ENCODE measurements around the gene GARIN5B. TPM values are rescaled to one million over a fixed set of nuclear protein-coding genes. Genes with fewer than 3 reads are reported as not detected.
A peak's percentile ranks its signal among the peaks of the same experiment; 100 is the strongest.

GARIN5B gene
- total RNA-seq, 3 donors from 2014 or later (not counting 1 experiment from before 2014, with no cell fraction given), result not detected

DNA sequence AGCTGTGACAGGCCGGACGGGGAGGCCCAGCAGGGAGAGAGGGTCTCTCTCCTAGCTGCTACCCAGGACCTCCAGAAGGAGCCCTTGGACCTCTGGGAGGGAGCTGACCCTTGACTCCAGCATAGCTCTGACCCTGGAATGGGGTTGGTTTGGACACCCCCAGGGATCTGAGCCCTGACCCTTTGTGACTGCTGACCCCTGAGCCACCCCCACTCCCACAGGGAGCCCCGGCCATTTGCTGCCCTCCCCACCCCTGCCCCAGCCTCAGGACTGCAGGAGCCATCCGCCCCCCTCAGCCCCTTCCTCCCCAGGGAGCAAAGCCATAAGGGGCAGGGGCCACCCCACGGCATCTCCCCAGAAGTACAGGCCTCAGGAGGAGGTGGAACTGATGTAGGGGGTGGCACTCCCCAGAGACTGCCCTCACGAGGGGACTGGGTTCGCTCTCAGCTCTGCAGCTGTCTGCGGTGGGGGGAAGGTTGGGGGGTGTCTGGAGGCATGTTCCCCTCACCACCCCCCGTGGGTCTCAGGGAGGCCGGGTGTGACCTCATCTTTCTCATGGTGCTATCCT lies 15.5 kb downstream of the GARIN5B start:
- Histone ChIP-seq H3K36me3 (ENCODE audit: control insufficient read depth, insufficient read depth, low read length) (peaks cover 4% of the 10 kb centered on the region), H3K9me3 (ENCODE audit: control insufficient read depth, insufficient read depth, low read length) (no peaks in the 10 kb centered on the region), H3K27ac (ENCODE audit: low read length) (no peak overlapping the region), H3K4me1 (ENCODE audit: control insufficient read depth, insufficient read depth, low read length) (no peaks in the 10 kb centered on the region), H3K27me3 (ENCODE audit: control insufficient read depth, insufficient read depth, low read length) (peaks cover 11% of the 10 kb centered on the region), H3K4me3 (ENCODE audit: low read length) (no peak overlapping the region)
- intact Hi-C loops (cut with micrococcal nuclease), result no loop called here
- DNase-seq (no peak), ATAC-seq (peak in 1 of 3 donors; percentile 11)
- H3K4me1 Mint-ChIP-seq, result peaks cover 3 to 23% of the 10 kb centered on the region in 2 donors
- no peak overlapping the region for H3K4me3 Mint-ChIP-seq
- no peaks in the 10 kb centered on the region for H3K9me3 Mint-ChIP-seq
- WGBS (ENCODE audit: insufficient coverage), result 91% methylated on average over 7 of the region's 10 CpGs
- H3K36me3 Mint-ChIP-seq, result no peaks in the 10 kb centered on the region
- H3K27me3 Mint-ChIP-seq (ENCODE audit: low read depth in 2 of 2), result peaks cover 14 to 17% of the 10 kb centered on the region in 2 donors
- TF ChIP-seq, protein P1, sequence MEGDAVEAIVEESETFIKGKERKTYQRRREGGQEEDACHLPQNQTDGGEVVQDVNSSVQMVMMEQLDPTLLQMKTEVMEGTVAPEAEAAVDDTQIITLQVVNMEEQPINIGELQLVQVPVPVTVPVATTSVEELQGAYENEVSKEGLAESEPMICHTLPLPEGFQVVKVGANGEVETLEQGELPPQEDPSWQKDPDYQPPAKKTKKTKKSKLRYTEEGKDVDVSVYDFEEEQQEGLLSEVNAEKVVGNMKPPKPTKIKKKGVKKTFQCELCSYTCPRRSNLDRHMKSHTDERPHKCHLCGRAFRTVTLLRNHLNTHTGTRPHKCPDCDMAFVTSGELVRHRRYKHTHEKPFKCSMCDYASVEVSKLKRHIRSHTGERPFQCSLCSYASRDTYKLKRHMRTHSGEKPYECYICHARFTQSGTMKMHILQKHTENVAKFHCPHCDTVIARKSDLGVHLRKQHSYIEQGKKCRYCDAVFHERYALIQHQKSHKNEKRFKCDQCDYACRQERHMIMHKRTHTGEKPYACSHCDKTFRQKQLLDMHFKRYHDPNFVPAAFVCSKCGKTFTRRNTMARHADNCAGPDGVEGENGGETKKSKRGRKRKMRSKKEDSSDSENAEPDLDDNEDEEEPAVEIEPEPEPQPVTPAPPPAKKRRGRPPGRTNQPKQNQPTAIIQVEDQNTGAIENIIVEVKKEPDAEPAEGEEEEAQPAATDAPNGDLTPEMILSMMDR (IDR thresholded peaks at IDR 0.05), result no peak
- H3K27ac Mint-ChIP-seq, result peak overlapping the region in 1 of 2 donors; percentile 38

DNA sequence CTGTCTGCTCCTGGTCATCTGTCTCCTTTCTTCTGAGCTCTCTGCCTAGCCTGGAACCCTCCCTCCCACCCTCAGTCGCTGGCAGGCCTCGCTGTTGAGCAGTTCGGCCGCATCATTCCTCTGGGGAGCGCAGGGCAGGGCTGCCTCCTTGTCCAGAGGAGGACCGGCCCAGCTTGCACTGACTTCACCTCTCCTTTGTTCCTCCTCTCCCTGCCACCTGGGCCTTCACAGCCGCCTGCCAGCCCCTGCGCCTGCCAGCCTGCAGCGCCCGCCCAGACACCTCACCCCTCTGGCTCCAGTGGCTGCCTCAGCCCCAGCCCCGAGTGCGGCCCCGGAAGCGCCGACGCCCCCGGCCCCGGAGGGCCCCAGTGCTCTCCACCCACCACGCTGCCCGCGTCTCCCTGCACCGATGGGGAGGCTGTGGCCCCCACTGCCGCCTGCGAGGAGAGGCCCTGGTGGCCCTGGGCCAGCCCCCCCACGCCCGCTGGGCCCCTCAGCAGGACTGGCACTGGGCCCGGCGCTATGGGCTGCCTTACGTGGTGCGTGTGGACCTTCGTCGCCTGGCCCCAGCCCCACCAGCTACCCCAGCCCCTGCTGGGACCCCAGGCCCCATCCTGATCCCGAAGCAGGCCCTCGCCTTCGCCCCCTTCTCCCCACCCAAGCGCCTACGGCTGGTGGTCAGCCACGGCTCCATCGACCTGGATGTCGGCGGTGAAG lies 16.2 kb downstream of the GARIN5B start:
- TF ChIP-seq, protein P1 (IDR thresholded peaks at IDR 0.05), result no peak
- H3K36me3 Mint-ChIP-seq, result no peaks in the 10 kb centered on the region
- no peaks in the 10 kb centered on the region for H3K9me3 ChIP-seq (ENCODE audit: control insufficient read depth, insufficient read depth, low read length)
- H3K4me3 Mint-ChIP-seq, result no peak overlapping the region
- ATAC-seq, result peak in 1 of 3 donors; percentile 14
- peaks cover 9 to 11% of the 10 kb centered on the region in 2 donors for H3K27me3 Mint-ChIP-seq (ENCODE audit: low read depth in 2 of 2)
- no peaks in the 10 kb centered on the region for H3K9me3 Mint-ChIP-seq
- intact Hi-C loops (cut with micrococcal nuclease), result no loop called here
- no peak overlapping the region for H3K27ac ChIP-seq (ENCODE audit: low read length)
- H3K4me3 ChIP-seq (ENCODE audit: low read length), result no peak overlapping the region
- H3K27me3 ChIP-seq (ENCODE audit: control insufficient read depth, insufficient read depth, low read length), result peaks cover 5% of the 10 kb centered on the region
- H3K27ac Mint-ChIP-seq, result no peak overlapping the region
- H3K4me1 Mint-ChIP-seq, result peaks cover 0 to 18% of the 10 kb centered on the region in 2 donors
- no peak for DNase-seq
- WGBS (ENCODE audit: insufficient coverage), result 96% methylated on average over 41 of the region's 41 CpGs
- no peaks in the 10 kb centered on the region for H3K4me1 ChIP-seq (ENCODE audit: control insufficient read depth, insufficient read depth, low read length)
- H3K36me3 ChIP-seq (ENCODE audit: control insufficient read depth, insufficient read depth, low read length), result peaks cover 4% of the 10 kb centered on the region

DNA sequence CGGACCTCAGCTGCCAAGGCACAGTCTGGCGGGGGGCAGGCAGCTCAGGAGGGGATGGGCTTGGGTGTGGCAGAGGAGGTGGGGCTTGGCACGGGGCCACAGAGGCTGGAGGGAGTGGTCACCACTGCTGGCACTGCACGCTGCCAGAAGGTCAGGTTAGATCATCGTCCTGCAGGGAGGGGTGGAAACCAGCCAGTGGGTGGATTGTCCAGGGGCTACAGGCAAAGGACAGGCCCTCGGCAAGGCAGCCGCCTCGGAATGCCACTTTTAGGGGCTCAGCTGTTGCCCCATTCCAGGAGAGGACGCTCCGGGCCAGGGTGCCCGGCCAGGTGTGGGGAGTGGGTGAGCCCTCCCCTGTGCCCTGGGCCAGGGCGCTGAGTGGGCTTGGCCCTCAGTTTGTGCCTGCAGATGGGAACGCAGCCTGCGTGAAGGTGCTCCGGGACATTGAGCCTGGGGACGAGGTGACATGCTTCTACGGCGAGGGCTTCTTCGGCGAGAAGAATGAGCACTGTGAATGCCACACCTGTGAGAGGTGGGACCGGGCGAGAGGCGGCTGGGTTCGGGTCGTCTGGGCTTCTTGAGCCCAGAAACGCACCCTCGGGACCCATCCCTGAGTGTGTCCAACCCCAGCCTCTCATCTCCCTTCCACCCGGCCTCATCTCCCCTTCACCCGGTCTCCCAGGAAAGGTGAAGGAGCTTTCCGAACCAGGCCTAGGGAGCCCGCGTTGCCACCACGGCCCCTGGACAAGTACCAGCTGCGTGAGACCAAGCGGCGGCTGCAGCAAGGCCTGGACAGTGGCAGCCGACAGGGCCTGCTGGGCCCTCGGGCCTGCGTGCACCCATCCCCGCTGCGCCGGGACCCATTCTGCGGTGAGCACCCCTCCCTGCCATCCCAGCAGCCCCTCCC lies 17.0 kb downstream of the GARIN5B start:
- Mint-ChIP-seq H3K4me3 (no peak overlapping the region), H3K36me3 (no peaks in the 10 kb centered on the region), H3K4me1 (peaks cover 6 to 16% of the 10 kb centered on the region in 2 donors), H3K27ac (peak overlapping the region in 1 of 2 donors; percentile 2), H3K9me3 (no peaks in the 10 kb centered on the region), H3K27me3 (ENCODE audit: low read depth in 2 of 2) (peaks cover under 1 to 2% of the 10 kb centered on the region in 2 donors)
- H3K4me3 ChIP-seq (ENCODE audit: low read length), result no peak overlapping the region
- WGBS (ENCODE audit: insufficient coverage), result 95% methylated on average over 43 of the region's 43 CpGs
- H3K9me3 ChIP-seq (ENCODE audit: control insufficient read depth, insufficient read depth, low read length), result no peaks in the 10 kb centered on the region
- intact Hi-C loops (cut with micrococcal nuclease), result no loop called here
- DNase-seq (no peak), ATAC-seq (no peak)
- peaks cover 4% of the 10 kb centered on the region for H3K36me3 ChIP-seq (ENCODE audit: control insufficient read depth, insufficient read depth, low read length)
- TF ChIP-seq, protein P1 (IDR thresholded peaks at IDR 0.05), result no peak
- H3K27ac ChIP-seq (ENCODE audit: low read length), result no peak overlapping the region
- H3K27me3 ChIP-seq (ENCODE audit: control insufficient read depth, insufficient read depth, low read length), result no peaks in the 10 kb centered on the region
- H3K4me1 ChIP-seq (ENCODE audit: control insufficient read depth, insufficient read depth, low read length), result peaks cover 7% of the 10 kb centered on the region
